Ovary (tissue), 3 donors: ENCODE measurements around the gene CAMSAP3.

Experiments
- EP300 ChIP-seq: sonication (generic); formaldehyde crosslinking; IDR thresholded peaks from one replicate; pipeline ENCODE4 v1.6.1; 2017; ENCODE audit warnings: antibody characterized with exemption
- POLR2A ChIP-seq: fragments of 450-650 bp; IDR thresholded peaks from one replicate; pipeline ENCODE4 v1.6.1; 2017; ENCODE audit warnings: antibody characterized with exemption, mild to moderate bottlenecking, moderate library complexity
- TF ChIP-seq, protein P1 (sequence below), 3 donors: fragments of 450-650 bp in 2 of 3; fragments of 200-600 bp in 1 of 3; IDR thresholded peaks; one replicate each; pipeline versions ENCODE4 v1.5.1 to v1.8.0; 2016 to 2022; ENCODE audit warnings: antibody characterized with exemption in 3 of 3, mild to moderate bottlenecking in 1 of 3
- donor health status: DM: no; HTN: no; CAD: no.

- TF ChIP-seq POLR2A (no peak), EP300 (no peak)
- TF ChIP-seq, protein P1, sequence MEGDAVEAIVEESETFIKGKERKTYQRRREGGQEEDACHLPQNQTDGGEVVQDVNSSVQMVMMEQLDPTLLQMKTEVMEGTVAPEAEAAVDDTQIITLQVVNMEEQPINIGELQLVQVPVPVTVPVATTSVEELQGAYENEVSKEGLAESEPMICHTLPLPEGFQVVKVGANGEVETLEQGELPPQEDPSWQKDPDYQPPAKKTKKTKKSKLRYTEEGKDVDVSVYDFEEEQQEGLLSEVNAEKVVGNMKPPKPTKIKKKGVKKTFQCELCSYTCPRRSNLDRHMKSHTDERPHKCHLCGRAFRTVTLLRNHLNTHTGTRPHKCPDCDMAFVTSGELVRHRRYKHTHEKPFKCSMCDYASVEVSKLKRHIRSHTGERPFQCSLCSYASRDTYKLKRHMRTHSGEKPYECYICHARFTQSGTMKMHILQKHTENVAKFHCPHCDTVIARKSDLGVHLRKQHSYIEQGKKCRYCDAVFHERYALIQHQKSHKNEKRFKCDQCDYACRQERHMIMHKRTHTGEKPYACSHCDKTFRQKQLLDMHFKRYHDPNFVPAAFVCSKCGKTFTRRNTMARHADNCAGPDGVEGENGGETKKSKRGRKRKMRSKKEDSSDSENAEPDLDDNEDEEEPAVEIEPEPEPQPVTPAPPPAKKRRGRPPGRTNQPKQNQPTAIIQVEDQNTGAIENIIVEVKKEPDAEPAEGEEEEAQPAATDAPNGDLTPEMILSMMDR (IDR thresholded peaks at IDR 0.05), result no peak
These were observed 44.2 kb downstream of the CAMSAP3 start for GRCh38 chr19:7639863-7640348.
